BE2C (cell line): ENCODE results near the gene SDE2.
"Not testable (repeated sequence)": the region's sequence is repeated elsewhere in the genome, so short reads cannot be mapped to it uniquely, and the experiment has no call there.

Experiments used
- DNase-seq: peaks from one replicate; pipeline ENCODE4 v3.0.0-alpha.2; 2020
- H3K27me3 ChIP-seq: fragments of 250-450 bp; sonication (Bioruptor Pico); 2 replicates; pipeline ENCODE4 v1.5.1; 2020; ENCODE audit warnings: mild to moderate bottlenecking
- H3K36me3 ChIP-seq: fragments of 250-450 bp; sonication (Bioruptor Pico); 2 replicates; pipeline ENCODE4 v1.5.1; 2020; ENCODE audit warnings: mild to moderate bottlenecking
- H3K4me1 ChIP-seq: fragments of 250-450 bp; sonication (Bioruptor Pico); 2 replicates; pipeline ENCODE4 v1.5.1; 2020
- H3K4me3 ChIP-seq: 2 replicates; pipeline ENCODE4 v1.5.1; 2011; ENCODE audit warnings: low read depth, low read length
- H3K9me3 ChIP-seq: fragments of 250-450 bp; sonication (Bioruptor Pico); 2 replicates; pipeline ENCODE4 v1.5.1; 2020
- CTCF ChIP-seq: IDR thresholded peaks from 2 replicates; pipeline ENCODE4 v1.5.1; 2012; ENCODE audit warnings: mild to moderate bottlenecking, low read depth, low read length

SDE2 gene

GRCh38 chr1:225937048-225937968, 61.8 kb downstream of the SDE2 start:
- no peak for TF ChIP-seq CTCF
- H3K36me3 ChIP-seq = no peaks in the 10 kb centered on the region
- no peaks in the 10 kb centered on the region for H3K4me1 ChIP-seq
- no peaks in the 10 kb centered on the region for H3K27me3 ChIP-seq
- H3K9me3 ChIP-seq = no peaks in the 10 kb centered on the region
- DNase-seq = no peak
- no peak overlapping the region for H3K4me3 ChIP-seq

GRCh38 chr1:225936523-225936922, 62.6 kb downstream of the SDE2 start:
- no peaks in the 10 kb centered on the region for H3K9me3 ChIP-seq
- no peaks in the 10 kb centered on the region for H3K4me1 ChIP-seq
- TF ChIP-seq CTCF = no peak
- no peaks in the 10 kb centered on the region for H3K27me3 ChIP-seq
- no peak for DNase-seq
- no peaks in the 10 kb centered on the region for H3K36me3 ChIP-seq
- H3K4me3 ChIP-seq = no peak overlapping the region

GRCh38 chr1:225936086-225936485, 63.1 kb downstream of the SDE2 start:
- H3K9me3 ChIP-seq, H3K4me1 ChIP-seq, H3K4me3 ChIP-seq, H3K27me3 ChIP-seq, DNase-seq, H3K36me3 ChIP-seq: not testable (repeated sequence)

- H3K4me1 ChIP-seq = no peaks in the 10 kb centered on the region
- H3K4me3 ChIP-seq = no peak overlapping the region
- no peaks in the 10 kb centered on the region for H3K27me3 ChIP-seq
- no peak for TF ChIP-seq CTCF
- DNase-seq = no peak
- H3K36me3 ChIP-seq = no peaks in the 10 kb centered on the region
- H3K9me3 ChIP-seq = no peaks in the 10 kb centered on the region
These were observed 64.4 kb downstream of the SDE2 start for GRCh38 chr1:225934711-225935110.

- Histone ChIP-seq H3K4me1 (0 out of 2 replicates have a peak, but pooled peaks cover 2% of the 10 kb centered on the region), H3K27me3 (no peaks in the 10 kb centered on the region), H3K4me3 (no peak overlapping the region), H3K9me3 (no peaks in the 10 kb centered on the region), H3K36me3 (no peaks in the 10 kb centered on the region)
- TF ChIP-seq CTCF = no peak
- no peak for DNase-seq
These were observed 66.1 kb downstream of the SDE2 start for GRCh38 chr1:225933072-225933471.
